SK-N-SH treated with all-trans-retinoic acid at 6 μM for 48 hours (cell line): ENCODE measurements around the gene ZNF813.
"Not testable (repeated sequence)": the region's sequence is repeated elsewhere in the genome, so short reads cannot be mapped to it uniquely, and the experiment has no call there.

Experiments used
- ATAC-seq: fragments of 200-7000 bp; cut with Tn5 transposase; 3 replicates; pipeline ENCODE4 v1.9.1; 2020; ENCODE audit warnings: mild to moderate bottlenecking, moderate library complexity
- ARNTL ChIP-seq: fragments of 450-650 bp; formaldehyde crosslinking; IDR thresholded peaks from 2 replicates; pipeline ENCODE4 v1.5.0; 2020; ENCODE audit warnings: low read depth, mild to moderate bottlenecking, moderate library complexity, borderline replicate concordance
- BACH2 ChIP-seq: fragments of 250-450 bp; sonication (Bioruptor Pico); IDR thresholded peaks from 2 replicates; pipeline ENCODE4 v1.9.0; 2021; ENCODE audit warnings: mild to moderate bottlenecking, borderline replicate concordance
- CSDC2 ChIP-seq: fragments of 250-450 bp; sonication (Bioruptor Pico); IDR thresholded peaks from 2 replicates; pipeline ENCODE4 v1.5.0; 2020; ENCODE audit warnings: mild to moderate bottlenecking, moderate library complexity
- ESRRG ChIP-seq: fragments of 250-450 bp; sonication (Bioruptor Pico); IDR thresholded peaks from 2 replicates; pipeline ENCODE4 v1.6.1; 2021; ENCODE audit warnings: mild to moderate bottlenecking
- GLIS3 ChIP-seq: fragments of 250-450 bp; sonication (Bioruptor Pico); IDR thresholded peaks from 2 replicates; pipeline ENCODE4 v1.5.0; 2020; ENCODE audit warnings: mild to moderate bottlenecking, moderate library complexity
- ISL1 ChIP-seq: fragments of 250-450 bp; sonication (Bioruptor Pico); IDR thresholded peaks from 2 replicates; pipeline ENCODE4 v2.1.2; 2022; ENCODE audit warnings: mild to moderate bottlenecking, moderate library complexity
- PPARA ChIP-seq: fragments of 250-450 bp; sonication (Bioruptor Pico); IDR thresholded peaks from 2 replicates; pipeline ENCODE4 v1.5.0; 2020; ENCODE audit warnings: mild to moderate bottlenecking, borderline replicate concordance
- TCF4 ChIP-seq: fragments of 250-450 bp; sonication (Bioruptor Pico); IDR thresholded peaks from 2 replicates; pipeline ENCODE4 v1.8.0; 2021; ENCODE audit warnings: mild to moderate bottlenecking, moderate library complexity, borderline replicate concordance
- TOX ChIP-seq: fragments of 250-450 bp; sonication (Bioruptor Pico); IDR thresholded peaks from 2 replicates; pipeline ENCODE4 v1.8.0; 2021; ENCODE audit warnings: mild to moderate bottlenecking, moderate library complexity, borderline replicate concordance
- ZC3H10 ChIP-seq: fragments of 250-450 bp; sonication (Bioruptor Pico); IDR thresholded peaks from 2 replicates; pipeline ENCODE4 v1.5.1; 2021; ENCODE audit warnings: mild to moderate bottlenecking, moderate library complexity
- ZFP3 ChIP-seq: fragments of 250-450 bp; sonication (Bioruptor Pico); IDR thresholded peaks from 2 replicates; pipeline ENCODE4 v1.5.0; 2020; ENCODE audit warnings: mild to moderate bottlenecking, moderate library complexity
- ZNF70 ChIP-seq: fragments of 450-650 bp; formaldehyde crosslinking; IDR thresholded peaks from 2 replicates; pipeline ENCODE4 v1.5.0; 2020; ENCODE audit warnings: mild to moderate bottlenecking, moderate library complexity
- ZNF8 ChIP-seq: fragments of 450-650 bp; formaldehyde crosslinking; IDR thresholded peaks from 2 replicates; pipeline ENCODE4 v1.5.0; 2020; ENCODE audit warnings: mild to moderate bottlenecking, moderate library complexity
- TF ChIP-seq, protein P1 (sequence below): fragments of 250-450 bp; sonication (Bioruptor Pico); IDR thresholded peaks from 2 replicates; pipeline ENCODE4 v1.8.0; 2021; ENCODE audit warnings: low read depth, mild to moderate bottlenecking, moderate library complexity, borderline replicate concordance
- TF ChIP-seq, protein P2 (sequence below): fragments of 250-450 bp; sonication (Bioruptor Pico); IDR thresholded peaks from 2 replicates; pipeline ENCODE4 v1.8.0; 2020; ENCODE audit warnings: mild to moderate bottlenecking, moderate library complexity, borderline replicate concordance
- TF ChIP-seq, protein P3 (sequence below): fragments of 250-450 bp; sonication (Bioruptor Pico); IDR thresholded peaks from 2 replicates; pipeline ENCODE4 v1.5.1; 2020; ENCODE audit warnings: low read depth, mild to moderate bottlenecking, moderate library complexity
- TF ChIP-seq, protein P4 (sequence below): fragments of 250-450 bp; sonication (Bioruptor Pico); IDR thresholded peaks from 2 replicates; pipeline ENCODE4 v1.5.0; 2020; ENCODE audit warnings: mild to moderate bottlenecking, moderate library complexity

Gene ZNF813

DNA sequence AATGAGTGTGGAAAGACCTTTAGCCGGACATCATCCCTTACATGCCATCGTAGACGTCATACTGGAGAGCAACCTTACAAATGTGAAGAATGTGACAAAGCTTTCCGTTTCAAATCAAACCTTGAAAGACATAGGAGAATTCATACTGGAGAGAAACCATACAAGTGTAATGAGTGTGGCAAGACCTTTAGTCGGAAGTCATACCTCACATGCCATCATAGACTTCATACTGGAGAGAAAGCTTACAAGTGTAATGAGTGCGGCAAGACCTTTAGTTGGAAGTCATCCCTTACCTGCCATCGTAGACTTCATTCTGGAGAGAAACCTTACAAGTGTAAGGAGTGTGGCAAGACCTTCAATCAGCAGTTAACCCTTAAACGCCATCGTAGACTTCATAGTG, 11.7 kb upstream of the ZNF813 start:
- TF ChIP-seq GLIS3 (CRISPR knock-in tag), result no peak
- TF ChIP-seq, protein P1, sequence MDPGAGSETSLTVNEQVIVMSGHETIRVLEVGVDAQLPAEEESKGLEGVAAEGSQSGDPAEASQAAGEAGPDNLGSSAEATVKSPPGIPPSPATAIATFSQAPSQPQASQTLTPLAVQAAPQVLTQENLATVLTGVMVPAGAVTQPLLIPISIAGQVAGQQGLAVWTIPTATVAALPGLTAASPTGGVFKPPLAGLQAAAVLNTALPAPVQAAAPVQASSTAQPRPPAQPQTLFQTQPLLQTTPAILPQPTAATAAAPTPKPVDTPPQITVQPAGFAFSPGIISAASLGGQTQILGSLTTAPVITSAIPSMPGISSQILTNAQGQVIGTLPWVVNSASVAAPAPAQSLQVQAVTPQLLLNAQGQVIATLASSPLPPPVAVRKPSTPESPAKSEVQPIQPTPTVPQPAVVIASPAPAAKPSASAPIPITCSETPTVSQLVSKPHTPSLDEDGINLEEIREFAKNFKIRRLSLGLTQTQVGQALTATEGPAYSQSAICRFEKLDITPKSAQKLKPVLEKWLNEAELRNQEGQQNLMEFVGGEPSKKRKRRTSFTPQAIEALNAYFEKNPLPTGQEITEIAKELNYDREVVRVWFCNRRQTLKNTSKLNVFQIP (CRISPR knock-in tag), result no peak
- no peak for TF ChIP-seq ESRRG (CRISPR knock-in tag)
- TF ChIP-seq ZC3H10 (CRISPR knock-in tag), result no peak
- TF ChIP-seq ZFP3 (CRISPR knock-in tag), result no peak
- TF ChIP-seq, protein P2, sequence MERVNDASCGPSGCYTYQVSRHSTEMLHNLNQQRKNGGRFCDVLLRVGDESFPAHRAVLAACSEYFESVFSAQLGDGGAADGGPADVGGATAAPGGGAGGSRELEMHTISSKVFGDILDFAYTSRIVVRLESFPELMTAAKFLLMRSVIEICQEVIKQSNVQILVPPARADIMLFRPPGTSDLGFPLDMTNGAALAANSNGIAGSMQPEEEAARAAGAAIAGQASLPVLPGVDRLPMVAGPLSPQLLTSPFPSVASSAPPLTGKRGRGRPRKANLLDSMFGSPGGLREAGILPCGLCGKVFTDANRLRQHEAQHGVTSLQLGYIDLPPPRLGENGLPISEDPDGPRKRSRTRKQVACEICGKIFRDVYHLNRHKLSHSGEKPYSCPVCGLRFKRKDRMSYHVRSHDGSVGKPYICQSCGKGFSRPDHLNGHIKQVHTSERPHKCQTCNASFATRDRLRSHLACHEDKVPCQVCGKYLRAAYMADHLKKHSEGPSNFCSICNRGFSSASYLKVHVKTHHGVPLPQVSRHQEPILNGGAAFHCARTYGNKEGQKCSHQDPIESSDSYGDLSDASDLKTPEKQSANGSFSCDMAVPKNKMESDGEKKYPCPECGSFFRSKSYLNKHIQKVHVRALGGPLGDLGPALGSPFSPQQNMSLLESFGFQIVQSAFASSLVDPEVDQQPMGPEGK (CRISPR knock-in tag), result no peak
- no peak for TF ChIP-seq CSDC2
- TF ChIP-seq ISL1, result no peak
- TF ChIP-seq TCF4 (CRISPR knock-in tag), result no peak
- ATAC-seq, result no peak

DNA sequence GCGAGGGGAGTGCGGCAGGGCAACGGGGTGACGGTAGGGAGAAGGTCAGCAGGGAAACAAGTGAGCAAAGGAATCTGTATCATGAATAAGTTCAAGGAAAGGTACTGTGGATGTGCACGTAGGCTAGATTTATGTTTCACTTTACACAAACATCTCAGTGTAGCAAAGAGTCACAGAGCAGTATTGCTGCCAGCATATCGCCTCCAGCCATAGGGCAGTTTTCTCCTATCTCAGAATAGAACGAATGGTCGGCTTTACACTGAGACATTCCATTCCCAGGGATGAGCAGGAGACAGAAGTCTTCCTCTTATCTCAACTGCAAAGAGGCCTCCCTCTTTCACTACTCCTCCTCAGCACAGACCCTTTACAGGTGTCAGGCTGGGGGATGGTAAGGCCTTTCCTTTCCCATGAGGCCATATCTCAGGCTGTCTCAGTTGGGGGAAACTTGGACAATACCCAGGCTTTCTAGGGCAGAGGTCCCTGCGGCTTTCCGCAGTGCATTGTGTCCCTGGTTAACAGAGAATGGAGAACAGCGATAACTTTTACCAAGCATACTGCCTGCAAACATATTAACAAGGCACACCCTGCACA, 7.3 kb upstream of the ZNF813 start:
- ATAC-seq, result not testable (repeated sequence)

DNA sequence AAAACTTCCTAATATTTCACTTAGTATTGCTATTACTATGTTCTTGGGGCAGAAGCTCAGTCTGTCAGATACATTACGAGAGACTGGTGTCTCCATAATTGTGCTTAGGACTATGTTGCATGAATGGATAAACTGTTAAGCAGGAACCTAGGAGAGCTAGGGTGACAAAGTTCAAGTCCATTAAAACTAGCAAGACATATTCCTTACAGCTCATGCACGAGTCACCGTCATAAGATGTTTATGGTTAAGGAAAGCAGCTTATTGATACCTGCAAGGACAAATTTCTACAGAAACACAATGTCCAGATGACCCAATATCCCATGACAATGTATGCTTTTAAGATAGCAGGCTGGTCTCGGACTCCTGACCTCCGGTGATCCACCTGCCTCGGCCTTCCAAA, 5.7 kb upstream of the ZNF813 start:
- TF ChIP-seq BACH2 (CRISPR knock-in tag) (no peak), ARNTL (CRISPR knock-in tag) (no peak), ZNF70 (CRISPR knock-in tag) (no peak), TOX (CRISPR knock-in tag) (no peak), ZC3H10 (CRISPR knock-in tag) (no peak), CSDC2 (no peak), ZNF8 (no peak)
- TF ChIP-seq, protein P3, sequence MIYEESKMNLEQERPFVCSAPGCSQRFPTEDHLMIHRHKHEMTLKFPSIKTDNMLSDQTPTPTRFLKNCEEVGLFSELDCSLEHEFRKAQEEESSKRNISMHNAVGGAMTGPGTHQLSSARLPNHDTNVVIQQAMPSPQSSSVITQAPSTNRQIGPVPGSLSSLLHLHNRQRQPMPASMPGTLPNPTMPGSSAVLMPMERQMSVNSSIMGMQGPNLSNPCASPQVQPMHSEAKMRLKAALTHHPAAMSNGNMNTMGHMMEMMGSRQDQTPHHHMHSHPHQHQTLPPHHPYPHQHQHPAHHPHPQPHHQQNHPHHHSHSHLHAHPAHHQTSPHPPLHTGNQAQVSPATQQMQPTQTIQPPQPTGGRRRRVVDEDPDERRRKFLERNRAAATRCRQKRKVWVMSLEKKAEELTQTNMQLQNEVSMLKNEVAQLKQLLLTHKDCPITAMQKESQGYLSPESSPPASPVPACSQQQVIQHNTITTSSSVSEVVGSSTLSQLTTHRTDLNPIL, result no peak
- TF ChIP-seq, protein P1 (CRISPR knock-in tag), result no peak
- TF ChIP-seq, protein P4, sequence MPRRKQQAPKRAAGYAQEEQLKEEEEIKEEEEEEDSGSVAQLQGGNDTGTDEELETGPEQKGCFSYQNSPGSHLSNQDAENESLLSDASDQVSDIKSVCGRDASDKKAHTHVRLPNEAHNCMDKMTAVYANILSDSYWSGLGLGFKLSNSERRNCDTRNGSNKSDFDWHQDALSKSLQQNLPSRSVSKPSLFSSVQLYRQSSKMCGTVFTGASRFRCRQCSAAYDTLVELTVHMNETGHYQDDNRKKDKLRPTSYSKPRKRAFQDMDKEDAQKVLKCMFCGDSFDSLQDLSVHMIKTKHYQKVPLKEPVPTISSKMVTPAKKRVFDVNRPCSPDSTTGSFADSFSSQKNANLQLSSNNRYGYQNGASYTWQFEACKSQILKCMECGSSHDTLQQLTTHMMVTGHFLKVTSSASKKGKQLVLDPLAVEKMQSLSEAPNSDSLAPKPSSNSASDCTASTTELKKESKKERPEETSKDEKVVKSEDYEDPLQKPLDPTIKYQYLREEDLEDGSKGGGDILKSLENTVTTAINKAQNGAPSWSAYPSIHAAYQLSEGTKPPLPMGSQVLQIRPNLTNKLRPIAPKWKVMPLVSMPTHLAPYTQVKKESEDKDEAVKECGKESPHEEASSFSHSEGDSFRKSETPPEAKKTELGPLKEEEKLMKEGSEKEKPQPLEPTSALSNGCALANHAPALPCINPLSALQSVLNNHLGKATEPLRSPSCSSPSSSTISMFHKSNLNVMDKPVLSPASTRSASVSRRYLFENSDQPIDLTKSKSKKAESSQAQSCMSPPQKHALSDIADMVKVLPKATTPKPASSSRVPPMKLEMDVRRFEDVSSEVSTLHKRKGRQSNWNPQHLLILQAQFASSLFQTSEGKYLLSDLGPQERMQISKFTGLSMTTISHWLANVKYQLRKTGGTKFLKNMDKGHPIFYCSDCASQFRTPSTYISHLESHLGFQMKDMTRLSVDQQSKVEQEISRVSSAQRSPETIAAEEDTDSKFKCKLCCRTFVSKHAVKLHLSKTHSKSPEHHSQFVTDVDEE, result no peak
- TF ChIP-seq, protein P2 (CRISPR knock-in tag), result no peak
- ATAC-seq, result no peak

DNA sequence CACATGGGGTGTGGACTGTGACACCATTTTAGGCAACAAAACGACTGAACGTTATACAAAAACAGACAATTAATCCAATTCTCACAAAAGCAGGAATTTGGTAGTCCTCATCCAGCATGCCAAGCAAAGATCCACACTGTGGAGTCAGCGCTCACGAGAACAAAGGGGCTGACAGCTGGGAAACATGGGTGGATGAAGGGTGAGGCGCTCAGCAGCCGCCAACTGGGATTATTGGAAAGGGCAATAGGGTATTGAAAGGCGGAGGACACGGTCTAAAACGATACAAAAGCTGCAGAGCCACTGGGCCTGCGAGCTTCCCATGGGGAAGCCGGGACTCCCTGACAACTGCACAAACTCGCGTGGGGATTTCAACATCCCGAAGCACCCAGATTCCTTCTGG, 4.7 kb upstream of the ZNF813 start:
- TF ChIP-seq, protein P3, result no peak
- TF ChIP-seq, protein P2 (CRISPR knock-in tag), result no peak
- TF ChIP-seq PPARA (no peak), TCF4 (CRISPR knock-in tag) (no peak)
- no peak for ATAC-seq
